Glutamatergic neuron (in vitro differentiated cells): ENCODE data around the gene ZNF324. TPM values are rescaled to one million over a fixed set of nuclear protein-coding genes. Genes with fewer than 3 reads are reported as not detected.

Source experiments
- total RNA-seq: library from RNA; stranded (reverse); fragmentation: NEBNext Ultra II Directional; extraction: Animal tissue kit (Norgen Biotek cat#: 25700); gene quantifications from one replicate; pipeline ENCODE4 v1.2.1, GENCODE V29; 2021; ENCODE audit not compliant: unreplicated experiment

Gene ZNF324
- total RNA-seq, 1 donor from 2014 or later = 15.8 TPM

Other genes with a start within 250 kb of the ZNF324 start
- 46.1 TPM for gene ZNF544, start 238.2 kb upstream of the ZNF324 start, total RNA-seq
- 24.8 TPM for gene ZNF8, start 188.1 kb upstream of the ZNF324 start, total RNA-seq
- gene ERVK3-1, start 161.7 kb upstream of the ZNF324 start, total RNA-seq = 56.2 TPM
- gene ZSCAN22, start 140.1 kb upstream of the ZNF324 start, total RNA-seq = 4.9 TPM
- gene A1BG, start 113.6 kb upstream of the ZNF324 start, total RNA-seq = 27.3 TPM
- 3.5 TPM for gene ZNF497, start 104.3 kb upstream of the ZNF324 start, total RNA-seq
- gene ZNF837, start 86.0 kb upstream of the ZNF324 start, total RNA-seq = 2.0 TPM
- 571 TPM for gene RPS5, start 79.8 kb upstream of the ZNF324 start, total RNA-seq
- gene RNF225, start 71.4 kb upstream of the ZNF324 start, total RNA-seq = 0.44 TPM
- gene ZNF584, start 58.4 kb upstream of the ZNF324 start, total RNA-seq = 5.8 TPM
- 4.9 TPM for gene ZNF132, start 26.9 kb upstream of the ZNF324 start, total RNA-seq
- gene ZNF324B, start 15.5 kb upstream of the ZNF324 start, total RNA-seq = 9.9 TPM
- gene ZNF446, start 9.3 kb downstream of the ZNF324 start, total RNA-seq = 11.9 TPM
- gene SLC27A5, start 44.9 kb downstream of the ZNF324 start, total RNA-seq = 7.4 TPM
- gene ZBTB45, start 52.7 kb downstream of the ZNF324 start, total RNA-seq = 27.2 TPM
- 361 TPM for gene TRIM28, start 77.0 kb downstream of the ZNF324 start, total RNA-seq
- gene CHMP2A, start 88.0 kb downstream of the ZNF324 start, total RNA-seq = 108 TPM
- gene UBE2M, start 91.5 kb downstream of the ZNF324 start, total RNA-seq = 118 TPM
- gene MZF1, start 106.3 kb downstream of the ZNF324 start, total RNA-seq = 27.3 TPM